IPS-NIHi7 (cell line): Measurements from ENCODE around the gene DDI2.

ENCODE experiments used
- DNase-seq: peaks from one replicate; pipeline ENCODE4 v3.0.0; 2012; ENCODE audit warnings: mixed read lengths; ENCODE audit errors: extremely low spot score

DDI2 gene

DNA sequence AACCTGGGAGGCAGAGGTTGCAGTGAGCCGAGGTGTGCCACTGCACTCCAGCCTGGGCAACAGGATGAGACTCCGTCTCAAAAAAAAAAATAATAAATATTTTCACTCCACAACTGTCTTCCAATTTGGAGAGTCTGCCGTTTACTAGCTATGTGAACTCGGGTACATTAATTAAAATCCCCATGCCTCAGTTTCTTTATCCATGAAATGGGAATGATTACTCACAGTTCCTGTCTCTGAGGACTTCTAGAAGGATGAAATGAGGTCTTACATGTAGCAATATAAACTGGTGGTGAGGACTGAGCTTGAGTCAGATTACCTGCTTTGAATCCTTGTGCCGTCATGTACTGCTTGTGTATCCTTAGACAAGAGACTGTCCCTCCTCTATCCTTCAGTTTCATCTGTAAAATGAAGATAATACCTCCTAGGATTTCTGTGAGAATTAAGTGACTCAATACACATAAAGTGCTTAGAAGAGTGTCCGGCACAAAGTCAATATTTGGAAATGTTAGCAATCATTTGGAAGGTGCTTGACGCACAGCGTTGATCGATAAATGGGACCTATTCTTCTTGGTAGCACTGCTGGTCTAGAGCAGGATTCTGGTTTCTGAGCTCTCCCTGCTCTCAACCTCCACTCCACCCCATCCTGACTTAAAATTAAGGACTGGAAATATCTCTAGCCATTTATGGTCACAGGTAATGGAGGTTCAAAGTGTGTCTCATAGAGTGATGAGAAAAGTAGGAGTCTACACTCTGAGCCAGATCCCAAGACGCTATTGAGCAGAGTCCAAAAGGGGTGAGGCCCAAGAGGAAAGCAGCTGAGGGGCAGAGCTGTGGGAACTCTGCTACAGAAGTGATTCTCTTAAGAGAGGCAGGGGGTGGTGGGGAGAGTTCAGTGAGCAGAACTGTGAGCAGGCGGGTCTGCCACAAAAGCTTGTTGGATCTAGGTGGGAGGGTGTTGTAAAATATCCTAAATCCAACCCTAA is 11.6 kb upstream of the DDI2 start:
- no peak for DNase-seq

DNA sequence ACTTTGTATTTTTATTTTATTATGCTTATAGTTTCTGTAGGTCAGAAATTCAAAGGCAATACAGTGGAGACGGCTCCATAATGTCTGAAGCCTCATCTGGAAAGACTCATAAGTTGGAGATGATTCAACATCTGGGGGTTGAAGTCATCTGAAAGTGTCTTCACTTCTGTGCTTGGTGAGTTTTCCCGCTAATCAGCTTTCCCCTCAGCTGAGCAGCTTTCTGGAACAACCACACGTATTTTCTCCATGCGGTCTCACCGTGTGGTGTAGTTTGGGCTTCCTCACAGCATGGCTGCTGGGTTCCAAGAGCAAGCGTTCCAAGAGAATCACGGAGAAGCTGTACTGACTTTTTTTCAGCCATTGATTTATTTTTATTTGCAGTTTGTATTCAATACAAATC is 7.6 kb upstream of the DDI2 start:
- no peak for DNase-seq

DNA sequence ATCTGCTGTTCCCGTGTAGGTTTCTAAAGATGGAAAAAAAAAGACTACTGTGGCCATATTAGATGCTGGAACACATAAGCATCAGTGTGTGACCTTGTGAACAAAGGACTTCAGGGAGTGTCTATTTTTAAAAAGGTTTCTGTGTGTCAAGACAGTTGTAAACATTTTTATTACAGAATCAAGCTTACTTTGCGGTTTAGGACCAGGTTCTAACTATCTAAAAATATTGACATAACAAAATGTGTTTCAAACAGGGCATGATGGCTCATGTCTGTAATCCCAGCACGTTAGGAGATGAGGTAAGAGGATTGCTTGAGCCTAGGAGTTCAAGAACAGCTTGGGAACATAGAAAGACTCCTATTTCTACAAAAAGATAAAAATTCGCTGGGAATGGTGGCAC is 7.1 kb upstream of the DDI2 start:
- DNase-seq, result no peak

- peak; percentile 52 for DNase-seq
Measured at GRCh38 chr1:15616373-15617172, 685 bp upstream of the DDI2 start.

DNA sequence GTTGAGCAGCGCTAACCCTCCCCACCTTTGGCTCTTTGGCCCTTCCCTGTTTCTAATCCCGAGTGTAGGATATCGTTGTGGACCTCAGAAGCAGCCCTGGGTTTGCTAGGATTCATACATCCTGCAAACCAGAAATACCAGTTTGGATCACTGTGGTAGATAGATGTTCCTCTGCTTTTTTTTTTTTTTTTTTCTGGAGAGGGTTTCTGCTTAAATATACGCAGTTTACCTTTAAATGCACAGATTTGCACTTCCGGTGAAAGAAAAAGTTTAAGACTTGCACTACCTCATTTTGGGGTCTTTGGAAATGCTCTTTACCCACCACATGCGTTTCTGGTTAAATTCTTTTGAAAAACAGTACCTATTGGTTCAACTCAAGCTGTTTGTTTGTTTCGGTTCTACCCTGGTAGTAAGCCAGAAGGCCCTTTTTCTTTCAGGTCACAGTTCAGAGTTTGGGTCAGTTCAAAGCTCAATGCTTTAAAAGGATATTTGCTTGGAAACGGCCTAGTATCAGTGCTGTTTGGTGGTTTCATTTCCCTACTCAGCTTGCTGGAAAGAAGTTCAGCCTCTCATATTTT is 908 bp downstream of the DDI2 start:
- no peak for DNase-seq

DNA sequence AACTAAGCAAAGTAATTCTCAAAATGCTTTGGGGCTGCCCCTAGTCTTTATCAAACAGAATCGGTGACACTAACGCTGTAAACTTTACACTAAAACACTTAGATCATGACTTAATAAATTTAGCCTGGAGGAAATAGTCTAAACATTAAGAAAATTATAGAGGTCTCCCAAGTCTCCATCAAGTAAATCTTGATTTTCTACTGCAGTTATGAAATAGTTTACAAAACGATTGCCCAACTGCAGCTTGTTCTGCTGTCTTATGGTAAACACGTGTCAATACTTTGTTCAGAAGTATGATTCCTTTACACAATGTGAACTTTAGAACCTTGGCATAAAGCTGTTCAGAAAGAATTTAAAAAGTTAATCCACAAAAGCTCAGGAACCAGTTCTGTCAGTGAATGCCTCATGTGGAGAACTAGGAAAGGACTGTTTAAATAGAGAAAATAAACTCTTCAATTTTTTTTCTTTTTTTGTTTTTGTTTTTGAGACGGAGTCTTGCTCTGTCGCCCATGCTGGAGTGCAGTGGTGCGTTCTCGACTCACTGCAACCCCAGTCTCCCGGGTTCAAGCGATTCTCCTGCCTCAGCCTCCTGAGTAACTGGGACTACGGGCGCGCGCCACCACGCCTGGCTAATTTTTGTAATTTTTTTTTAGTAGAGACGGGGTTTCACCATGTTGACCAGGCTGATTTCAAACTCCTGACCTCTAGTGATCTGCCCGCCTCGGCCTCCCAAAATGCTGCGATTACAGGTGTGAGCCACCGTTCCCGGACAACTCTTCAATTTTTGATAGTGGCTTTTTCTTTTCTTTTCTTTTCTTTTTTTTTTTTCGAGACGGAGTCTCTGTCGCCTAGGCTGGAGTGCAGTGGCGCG is 1.6 kb downstream of the DDI2 start:
- DNase-seq, result no peak

DNA sequence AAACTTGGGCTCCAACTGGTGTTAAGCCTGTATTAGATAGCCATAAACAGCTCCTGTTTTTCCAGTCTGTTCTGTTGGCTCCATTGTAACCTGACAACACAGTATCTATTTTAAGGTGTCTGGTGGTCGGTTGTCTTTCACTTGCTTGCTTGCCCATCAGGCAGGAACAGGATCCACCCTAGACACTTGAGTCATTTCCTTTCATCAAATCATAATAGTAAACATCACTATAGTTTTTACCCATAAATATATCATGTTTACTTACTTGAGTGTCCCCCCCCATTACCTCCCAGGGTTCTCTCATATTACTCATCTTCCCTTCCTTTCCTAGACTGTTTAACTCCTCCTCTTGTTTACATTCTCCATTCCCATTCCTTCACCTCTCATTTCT is 2.9 kb downstream of the DDI2 start:
- DNase-seq, result no peak

- no peak for DNase-seq
Measured at GRCh38 chr1:15620902-15621682, 3.8 kb downstream of the DDI2 start.

DNA sequence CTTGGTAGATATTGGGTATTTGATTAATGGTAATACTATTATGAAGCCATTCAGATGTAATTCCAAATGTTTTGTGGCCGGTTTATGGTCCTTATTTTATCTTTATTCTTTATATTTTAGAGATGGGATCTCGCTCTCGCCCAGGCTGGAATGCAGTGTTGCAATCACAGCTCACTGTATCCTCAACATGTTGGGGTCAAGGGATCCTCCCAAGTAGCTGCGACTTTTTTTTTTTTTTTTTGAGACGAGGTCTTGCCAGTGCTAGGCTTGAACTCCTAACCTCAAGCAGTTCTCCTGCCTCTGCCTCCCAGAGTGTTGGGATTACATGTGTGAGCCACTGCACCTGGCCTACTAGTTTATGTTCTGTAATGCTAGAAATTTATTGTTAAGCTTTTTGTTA is 4.7 kb downstream of the DDI2 start:
- DNase-seq, result no peak

DNA sequence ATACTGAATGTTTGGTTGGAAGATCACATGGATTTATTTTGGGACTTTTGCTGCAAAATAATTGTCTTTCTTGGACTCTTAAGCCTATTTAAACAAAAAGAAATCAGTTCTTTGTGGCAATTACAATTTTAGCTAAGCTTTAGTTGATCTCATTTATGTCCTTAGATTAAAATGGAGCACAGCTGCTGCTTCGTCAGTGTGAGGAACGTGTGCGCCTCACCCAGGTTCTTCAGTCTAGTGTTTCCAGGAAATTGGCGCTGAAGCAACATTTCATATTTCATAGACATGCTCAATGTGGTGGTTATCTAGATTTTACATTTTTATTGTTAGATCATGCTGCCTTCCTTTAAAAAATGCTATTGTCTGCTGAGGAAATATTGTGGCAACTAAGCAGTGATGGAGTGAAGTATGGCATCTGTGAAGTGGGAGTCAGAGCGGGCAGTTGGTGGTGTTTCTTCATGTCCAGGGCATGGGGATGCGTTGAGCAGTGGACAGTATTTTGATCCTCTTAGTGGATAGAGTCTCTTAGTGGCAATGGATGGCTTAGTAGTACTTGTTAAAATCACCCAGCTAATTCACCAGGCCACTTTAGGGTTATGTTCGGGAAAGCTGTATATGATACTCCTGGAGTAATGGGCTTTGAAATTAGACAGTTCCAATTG is 5.6 kb downstream of the DDI2 start:
- no peak for DNase-seq

GRCh38 chr1:15623435-15623834 is 6.2 kb downstream of the DDI2 start:
- no peak for DNase-seq

DNA sequence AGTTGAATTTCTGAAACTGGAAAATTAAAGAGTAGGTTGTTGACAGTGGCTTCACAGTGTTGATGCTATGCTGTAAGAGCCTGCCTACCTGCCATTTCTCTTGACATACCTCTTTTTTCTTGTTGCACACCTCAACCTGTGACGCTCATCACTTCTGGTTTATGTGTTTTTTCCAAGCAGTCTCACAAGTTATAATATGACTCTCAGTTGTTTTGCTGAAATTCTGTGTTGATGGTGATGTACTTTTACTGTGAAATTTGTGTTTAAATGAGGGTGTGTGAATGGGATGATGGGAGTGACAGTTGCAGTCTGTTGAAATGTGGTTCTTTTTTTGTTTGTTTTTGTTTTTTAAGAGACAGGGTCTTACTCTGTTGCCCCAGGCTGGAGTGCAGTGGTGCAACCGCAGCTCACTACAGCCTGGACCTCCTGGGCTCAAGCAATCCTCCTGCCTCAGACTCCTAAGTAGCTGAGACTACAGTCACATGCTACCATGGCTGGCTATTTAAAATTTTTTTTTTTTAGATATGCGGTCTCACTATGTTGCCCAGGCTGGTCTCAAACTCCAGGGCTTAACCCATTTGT is 7.0 kb downstream of the DDI2 start:
- no peak for DNase-seq

DNA sequence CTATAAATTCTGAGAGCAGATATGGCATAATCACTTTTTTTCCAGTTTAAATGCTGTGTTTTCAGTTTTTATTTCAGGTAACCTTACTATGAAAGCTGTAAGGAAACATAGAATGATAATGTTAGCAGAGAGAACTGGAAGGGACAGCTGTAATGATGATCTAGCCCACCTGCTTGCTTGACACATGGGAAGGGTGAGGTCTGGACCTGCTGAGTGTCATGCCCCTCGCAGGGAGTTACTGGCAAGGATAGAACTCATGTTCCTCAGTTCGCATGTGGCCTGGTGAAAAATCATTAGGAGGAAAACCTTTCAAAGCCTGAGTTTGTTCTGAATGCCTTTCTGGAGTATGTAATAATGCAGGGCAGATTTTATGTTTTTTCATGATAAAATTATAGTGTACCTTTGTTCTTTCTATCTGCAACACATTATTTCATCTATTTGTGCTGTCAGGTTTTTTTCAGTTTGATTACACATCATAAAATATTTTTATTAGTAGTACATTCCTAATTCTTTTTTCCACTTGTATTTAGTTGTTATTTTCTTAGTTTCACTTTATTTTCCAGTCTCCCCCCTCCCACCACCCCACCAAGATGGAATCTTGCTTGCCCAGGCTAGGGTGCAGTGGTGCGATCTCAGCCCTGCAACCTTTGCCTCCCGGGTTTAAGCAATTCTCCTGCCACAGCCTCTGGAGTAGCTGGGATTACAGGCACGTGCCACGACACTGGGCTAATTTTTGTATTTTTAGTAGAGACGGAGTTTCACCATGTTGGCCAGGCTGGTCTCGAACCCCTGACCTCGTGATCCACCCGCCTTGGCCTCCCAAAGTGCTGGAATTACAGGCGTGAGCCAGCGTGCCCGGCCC is 8.0 kb downstream of the DDI2 start:
- DNase-seq, result no peak

GRCh38 chr1:15626269-15626950 is 9.2 kb downstream of the DDI2 start:
- no peak for DNase-seq

DNA sequence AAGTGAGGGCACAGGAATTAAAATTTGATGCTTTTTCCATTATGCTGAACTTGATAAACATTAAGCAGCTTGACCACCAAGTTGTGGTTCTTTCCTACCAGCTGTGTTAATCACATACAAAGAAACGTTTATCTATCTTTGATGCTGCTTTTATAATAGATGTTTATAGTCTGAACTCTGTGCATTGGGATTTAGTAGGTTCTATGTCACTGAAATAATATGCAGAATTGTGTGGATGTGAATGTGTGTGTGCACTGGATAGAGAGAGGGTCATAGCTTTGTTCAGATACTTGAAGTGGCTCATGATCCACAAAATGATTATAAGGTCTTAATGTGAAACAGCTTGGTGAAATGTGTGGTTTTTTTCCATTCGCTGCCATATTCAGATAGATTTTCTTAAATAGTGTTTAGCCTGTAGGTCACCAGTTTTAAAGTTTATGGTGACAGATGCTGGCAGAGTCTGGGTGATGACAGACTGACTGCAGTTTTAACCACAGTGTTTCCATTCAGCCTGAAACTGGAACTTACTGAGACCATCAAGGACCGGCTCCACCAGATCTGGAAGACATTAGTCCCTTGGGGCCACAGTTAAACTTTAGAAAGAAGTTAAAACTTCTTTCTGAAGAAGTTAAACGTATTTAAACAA is 10.2 kb downstream of the DDI2 start:
- no peak for DNase-seq

DNA sequence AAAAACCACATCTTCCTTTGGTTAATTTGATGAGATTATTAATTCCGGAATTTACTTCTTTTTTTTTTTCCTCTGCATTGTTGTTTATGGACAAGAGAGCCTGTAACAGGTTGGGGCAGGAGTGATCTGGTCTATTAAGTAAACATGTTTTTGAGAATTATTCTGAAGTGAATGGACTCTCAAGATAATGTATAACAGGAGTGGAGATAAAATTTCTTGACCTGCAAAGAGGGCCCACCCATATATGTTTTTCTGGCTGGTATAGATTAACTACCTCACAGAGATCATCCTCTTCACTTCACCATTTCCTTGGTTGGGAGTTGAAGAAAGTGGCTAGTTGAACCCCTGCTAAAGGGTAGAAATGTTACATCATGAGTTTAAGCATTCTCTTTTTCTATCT is 10.7 kb downstream of the DDI2 start:
- no peak for DNase-seq

DNA sequence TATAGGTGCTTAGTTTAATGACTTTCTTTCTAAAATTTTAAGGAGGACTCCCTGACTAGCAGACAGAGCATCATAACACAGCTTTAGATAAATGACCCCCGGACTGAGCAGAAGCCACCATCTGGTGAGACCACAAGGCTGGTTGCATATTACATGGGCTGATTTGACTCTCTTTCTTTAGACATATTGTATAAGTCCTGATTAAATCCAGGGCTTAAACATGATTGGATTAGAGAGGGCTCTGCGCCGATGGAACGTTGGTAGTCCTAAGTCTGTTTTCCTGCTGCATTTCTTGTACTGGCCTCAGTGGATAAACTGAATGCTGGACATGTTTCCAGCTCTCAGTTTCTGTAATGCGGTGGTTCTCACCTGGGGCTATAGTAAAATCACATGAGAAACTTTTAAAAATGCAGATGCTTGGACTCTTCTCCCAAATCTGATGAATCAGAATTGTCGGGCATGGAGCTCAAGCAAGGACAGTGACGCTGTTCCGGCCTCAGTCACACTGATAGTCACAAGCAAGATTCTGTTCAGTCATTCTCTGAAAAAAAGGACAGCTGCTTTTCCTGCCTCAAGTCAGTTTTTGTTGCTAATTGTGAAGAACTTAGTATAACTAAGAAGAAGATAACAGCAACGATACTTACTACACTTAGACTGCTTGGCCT is 16.6 kb downstream of the DDI2 start:
- no peak for DNase-seq
